Measurements from ENCODE around the gene GNAZ. TPM values are rescaled to one million over a fixed set of nuclear protein-coding genes. Genes with fewer than 3 reads are reported as not detected.

GNAZ gene
- total RNA-seq, 1 experiment from 2014 or later, result 0.82 TPM

DNA sequence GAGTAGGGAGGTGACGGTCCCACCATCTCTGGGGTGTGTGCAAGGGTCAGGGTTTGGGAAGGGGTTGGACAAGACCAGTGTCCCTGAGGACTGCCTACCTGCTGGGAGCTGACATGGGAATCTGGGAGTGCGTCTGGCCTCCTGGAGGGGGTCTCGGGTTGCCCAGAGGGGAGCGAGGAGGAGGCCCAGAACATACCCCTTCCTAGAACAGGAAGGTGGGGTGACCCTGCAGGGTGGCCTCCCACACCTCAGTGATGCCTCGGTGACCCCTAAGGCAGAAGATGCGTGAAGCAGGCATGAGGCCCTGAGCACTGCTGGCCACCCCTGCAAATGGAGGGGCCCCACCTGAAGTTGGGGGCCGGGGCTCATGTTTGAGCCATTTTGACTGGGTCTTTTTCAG is 45.0 kb downstream of the GNAZ start:
- no peak overlapping the region for H3K27ac Mint-ChIP-seq (ENCODE audit: low read depth, unreplicated experiment)
- TF ChIP-seq, protein P1, sequence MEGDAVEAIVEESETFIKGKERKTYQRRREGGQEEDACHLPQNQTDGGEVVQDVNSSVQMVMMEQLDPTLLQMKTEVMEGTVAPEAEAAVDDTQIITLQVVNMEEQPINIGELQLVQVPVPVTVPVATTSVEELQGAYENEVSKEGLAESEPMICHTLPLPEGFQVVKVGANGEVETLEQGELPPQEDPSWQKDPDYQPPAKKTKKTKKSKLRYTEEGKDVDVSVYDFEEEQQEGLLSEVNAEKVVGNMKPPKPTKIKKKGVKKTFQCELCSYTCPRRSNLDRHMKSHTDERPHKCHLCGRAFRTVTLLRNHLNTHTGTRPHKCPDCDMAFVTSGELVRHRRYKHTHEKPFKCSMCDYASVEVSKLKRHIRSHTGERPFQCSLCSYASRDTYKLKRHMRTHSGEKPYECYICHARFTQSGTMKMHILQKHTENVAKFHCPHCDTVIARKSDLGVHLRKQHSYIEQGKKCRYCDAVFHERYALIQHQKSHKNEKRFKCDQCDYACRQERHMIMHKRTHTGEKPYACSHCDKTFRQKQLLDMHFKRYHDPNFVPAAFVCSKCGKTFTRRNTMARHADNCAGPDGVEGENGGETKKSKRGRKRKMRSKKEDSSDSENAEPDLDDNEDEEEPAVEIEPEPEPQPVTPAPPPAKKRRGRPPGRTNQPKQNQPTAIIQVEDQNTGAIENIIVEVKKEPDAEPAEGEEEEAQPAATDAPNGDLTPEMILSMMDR (IDR thresholded peaks at IDR 0.05; ENCODE audit: unreplicated experiment), result no peak
- POLR2A ChIA-PET, result interaction anchor here (0.6 kb wide), 1 partner anchor 121 kb away, joined by 4 read pairs; no protein-coding TSS in a partner anchor
- H3K27me3 Mint-ChIP-seq (ENCODE audit: insufficient read depth, unreplicated experiment), result no peaks in the 10 kb centered on the region
- BruUV-seq (replicated peaks), result no TSS peak
- DNase-seq (ENCODE audit: unreplicated experiment), result no peak
- intact Hi-C loops (cut with micrococcal nuclease), result no loop called here
- H3K4me3 Mint-ChIP-seq (ENCODE audit: unreplicated experiment), result no peak overlapping the region
- no peaks in the 10 kb centered on the region for H3K36me3 Mint-ChIP-seq (ENCODE audit: insufficient read depth, unreplicated experiment)
- CTCF ChIA-PET, result interaction anchor here (0.6 to 2.0 kb wide), 3 partner anchors 13 to 242 kb away, joined by 5 to 7 read pairs (median 6); no protein-coding TSS in a partner anchor
- no peaks in the 10 kb centered on the region for H3K9me3 Mint-ChIP-seq (ENCODE audit: unreplicated experiment)
- H3K4me1 Mint-ChIP-seq (ENCODE audit: insufficient read depth, unreplicated experiment), result no peaks in the 10 kb centered on the region

GRCh38 chr22:23115825-23116494 is 45.6 kb downstream of the GNAZ start:
- no peaks in the 10 kb centered on the region for H3K36me3 Mint-ChIP-seq (ENCODE audit: insufficient read depth, unreplicated experiment)
- H3K27me3 Mint-ChIP-seq (ENCODE audit: insufficient read depth, unreplicated experiment), result no peaks in the 10 kb centered on the region
- POLR2A ChIA-PET, result no interaction called here
- no peak overlapping the region for H3K27ac Mint-ChIP-seq (ENCODE audit: low read depth, unreplicated experiment)
- intact Hi-C loops (cut with micrococcal nuclease), result no loop called here
- TF ChIP-seq, protein P1 (IDR thresholded peaks at IDR 0.05; ENCODE audit: unreplicated experiment), result no peak
- no TSS peak for BruUV-seq (replicated peaks)
- H3K9me3 Mint-ChIP-seq (ENCODE audit: unreplicated experiment), result no peaks in the 10 kb centered on the region
- no peak for DNase-seq (ENCODE audit: unreplicated experiment)
- no peak overlapping the region for H3K4me3 Mint-ChIP-seq (ENCODE audit: unreplicated experiment)
- CTCF ChIA-PET, result no interaction called here
- H3K4me1 Mint-ChIP-seq (ENCODE audit: insufficient read depth, unreplicated experiment), result no peaks in the 10 kb centered on the region

- no peak overlapping the region for H3K4me3 Mint-ChIP-seq (ENCODE audit: unreplicated experiment)
- no peaks in the 10 kb centered on the region for H3K4me1 Mint-ChIP-seq (ENCODE audit: insufficient read depth, unreplicated experiment)
- BruUV-seq (replicated peaks), result no TSS peak
- intact Hi-C loops (cut with micrococcal nuclease), result no loop called here
- no peaks in the 10 kb centered on the region for H3K36me3 Mint-ChIP-seq (ENCODE audit: insufficient read depth, unreplicated experiment)
- ChIA-PET POLR2A (no interaction called here), CTCF (interaction anchor here (0.7 kb wide), 1 partner anchor 58 kb away, joined by 3 read pairs; no protein-coding TSS in a partner anchor)
- H3K27me3 Mint-ChIP-seq (ENCODE audit: insufficient read depth, unreplicated experiment), result no peaks in the 10 kb centered on the region
- H3K27ac Mint-ChIP-seq (ENCODE audit: low read depth, unreplicated experiment), result no peak overlapping the region
- no peak for DNase-seq (ENCODE audit: unreplicated experiment)
- no peaks in the 10 kb centered on the region for H3K9me3 Mint-ChIP-seq (ENCODE audit: unreplicated experiment)
- TF ChIP-seq, protein P1 (IDR thresholded peaks at IDR 0.05; ENCODE audit: unreplicated experiment), result no peak
Measured at GRCh38 chr22:23116506-23117263, 46.4 kb downstream of the GNAZ start.

- no TSS peak for BruUV-seq (replicated peaks)
- ChIA-PET CTCF (interaction anchor here (0.6 to 1.1 kb wide), 3 partner anchors 57 to 159 kb away, joined by 3 to 4 read pairs (median 3); no protein-coding TSS in a partner anchor), POLR2A (no interaction called here)
- intact Hi-C loops (cut with micrococcal nuclease), result no loop called here
- Mint-ChIP-seq H3K27ac (ENCODE audit: low read depth, unreplicated experiment) (no peak overlapping the region), H3K4me1 (ENCODE audit: insufficient read depth, unreplicated experiment) (no peaks in the 10 kb centered on the region), H3K9me3 (ENCODE audit: unreplicated experiment) (no peaks in the 10 kb centered on the region), H3K36me3 (ENCODE audit: insufficient read depth, unreplicated experiment) (no peaks in the 10 kb centered on the region), H3K4me3 (ENCODE audit: unreplicated experiment) (no peak overlapping the region), H3K27me3 (ENCODE audit: insufficient read depth, unreplicated experiment) (peaks cover 3% of the 10 kb centered on the region)
- TF ChIP-seq, protein P1 (IDR thresholded peaks at IDR 0.05; ENCODE audit: unreplicated experiment), result no peak
- DNase-seq (ENCODE audit: unreplicated experiment), result no peak
Measured at GRCh38 chr22:23117275-23117674, 47.0 kb downstream of the GNAZ start.
